ENCODE results near the gene SPRY4. TPM values are rescaled to one million over a fixed set of nuclear protein-coding genes. Genes with fewer than 3 reads are reported as not detected.

The SPRY4 gene
- total and polyA plus RNA-seq, 12 donors: 12.1 to 66.1 (median 30.3) TPM

GRCh38 chr5:142324136-142324870 lies 518 bp downstream of the SPRY4 start:
- H3K9me3 ChIP-seq (replicated peaks in 1 of 3): no peaks in the 10 kb centered on the region
- peak overlapping the region; percentile 8 to 96 (median 91) for H3K27ac ChIP-seq
- peak overlapping the region; percentile 47 to 74 (median 61) for H3K4me3 ChIP-seq
- H3K27me3 ChIP-seq: no peaks in the 10 kb centered on the region
- no peaks in the 10 kb centered on the region for H3K36me3 ChIP-seq (replicated peaks in 1 of 2)
- WGBS, 4 donors: 1 to 3% (median 2%) methylated on average over 19 to 58 of the region's 58 CpGs
- H3K4me1 ChIP-seq (replicated peaks in 1 of 2): peaks cover 27 to 59% of the 10 kb centered on the region in 2 donors
- peak in 1 of 2 donors; percentile 46 for TF ChIP-seq POLR2A (IDR thresholded peaks at IDR 0.05)
- TF ChIP-seq CTCF (IDR thresholded peaks at IDR 0.05): peak in 3 of 6 experiments; percentile 18 to 35 (median 26)
- DNase-seq: peak; percentile 53 to 70 (median 58)
- intact Hi-C loops (cut with DNase I): loop anchor here (10.0 kb wide), 1 partner anchor 220 kb away; no protein-coding TSS in a partner anchor

- intact Hi-C loops (cut with DNase I): loop anchor here (10.0 kb wide), 1 partner anchor 221 kb away; no protein-coding TSS in a partner anchor
- Histone ChIP-seq H3K9me3 (replicated peaks in 1 of 3) (no peaks in the 10 kb centered on the region), H3K4me3 (peak overlapping the region; percentile 47 to 74 (median 61)), H3K4me1 (replicated peaks in 1 of 2) (peaks cover 27 to 63% of the 10 kb centered on the region in 2 donors), H3K27ac (peak overlapping the region; percentile 8 to 96 (median 91)), H3K36me3 (replicated peaks in 1 of 2) (no peaks in the 10 kb centered on the region), H3K27me3 (no peaks in the 10 kb centered on the region)
- 10 to 21% (median 14%) methylated on average over 6 to 19 of the region's 19 CpGs for WGBS, 4 donors
- TF ChIP-seq CTCF (IDR thresholded peaks at IDR 0.05) (no peak), POLR2A (IDR thresholded peaks at IDR 0.05) (no peak)
- DNase-seq: peak in 2 of 7 donors; percentile 26 to 34
Measured at GRCh38 chr5:142323480-142324135, 1.2 kb downstream of the SPRY4 start.

GRCh38 chr5:142322747-142323479 lies 1.9 kb downstream of the SPRY4 start:
- 11 to 40% (median 29%) methylated on average over 9 to 15 of the region's 15 CpGs for WGBS, 4 donors
- Histone ChIP-seq H3K4me3 (peak overlapping the region in 2 of 4 donors; percentile 47 to 70), H3K4me1 (replicated peaks in 1 of 2) (peaks cover 27 to 66% of the 10 kb centered on the region in 2 donors), H3K27me3 (no peaks in the 10 kb centered on the region), H3K9me3 (replicated peaks in 1 of 3) (no peaks in the 10 kb centered on the region), H3K36me3 (replicated peaks in 1 of 2) (no peaks in the 10 kb centered on the region), H3K27ac (peak overlapping the region; percentile 8 to 96 (median 91))
- DNase-seq: peak in 5 of 7 donors; percentile 34 to 71 (median 38)
- TF ChIP-seq POLR2A (IDR thresholded peaks at IDR 0.05): peak in 1 of 2 donors; percentile 28
- no peak for TF ChIP-seq CTCF (IDR thresholded peaks at IDR 0.05)
- intact Hi-C loops (cut with DNase I): loop anchor here (10.0 kb wide), 1 partner anchor 222 kb away; no protein-coding TSS in a partner anchor

Measured in adrenal gland (tissue), 12 donors.